ENCODE measurements around the gene TTLL9.

Gene TTLL9

DNA sequence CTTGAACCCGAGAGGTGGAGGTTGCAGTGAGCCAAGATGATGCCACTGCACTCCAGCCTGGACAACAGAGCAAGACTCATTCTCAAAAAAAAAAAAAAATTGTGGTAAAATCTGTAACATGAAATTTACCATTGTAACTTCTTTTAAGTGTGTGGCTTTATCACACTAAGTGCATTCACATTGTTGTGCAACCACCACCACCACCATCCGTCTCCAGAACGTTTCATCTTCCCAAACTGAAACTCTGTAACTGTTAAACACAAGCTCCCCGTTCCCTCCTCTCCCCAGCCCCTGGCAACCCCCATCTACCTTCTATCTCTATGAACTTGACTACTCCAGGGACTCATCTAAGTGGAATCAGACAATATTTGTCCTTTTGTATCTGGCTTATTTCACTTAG, 51.7 kb downstream of the TTLL9 start:
- no peak overlapping the region for H3K4me3 ChIP-seq (ENCODE audit: low read depth, low read length)
- no peak overlapping the region for H3K27ac ChIP-seq
- no peak for DNase-seq
- H3K9me3 ChIP-seq (ENCODE audit: severe bottlenecking) = no peaks in the 10 kb centered on the region
- TF ChIP-seq CTCF (IDR thresholded peaks at IDR 0.05; ENCODE audit: low read depth, low read length) = no peak
- no peaks in the 10 kb centered on the region for H3K36me3 ChIP-seq
- H3K27me3 ChIP-seq (ENCODE audit: insufficient read depth, low read depth, severe bottlenecking) = no peaks in the 10 kb centered on the region

GRCh38 chr20:31922588-31922987, 52.2 kb downstream of the TTLL9 start:
- H3K4me3 ChIP-seq (ENCODE audit: low read depth, low read length) = no peak overlapping the region
- DNase-seq = no peak
- H3K36me3 ChIP-seq = no peaks in the 10 kb centered on the region
- H3K27ac ChIP-seq = no peak overlapping the region
- H3K27me3 ChIP-seq (ENCODE audit: insufficient read depth, low read depth, severe bottlenecking) = no peaks in the 10 kb centered on the region
- H3K9me3 ChIP-seq (ENCODE audit: severe bottlenecking) = no peaks in the 10 kb centered on the region
- TF ChIP-seq CTCF (IDR thresholded peaks at IDR 0.05; ENCODE audit: low read depth, low read length) = no peak

DNA sequence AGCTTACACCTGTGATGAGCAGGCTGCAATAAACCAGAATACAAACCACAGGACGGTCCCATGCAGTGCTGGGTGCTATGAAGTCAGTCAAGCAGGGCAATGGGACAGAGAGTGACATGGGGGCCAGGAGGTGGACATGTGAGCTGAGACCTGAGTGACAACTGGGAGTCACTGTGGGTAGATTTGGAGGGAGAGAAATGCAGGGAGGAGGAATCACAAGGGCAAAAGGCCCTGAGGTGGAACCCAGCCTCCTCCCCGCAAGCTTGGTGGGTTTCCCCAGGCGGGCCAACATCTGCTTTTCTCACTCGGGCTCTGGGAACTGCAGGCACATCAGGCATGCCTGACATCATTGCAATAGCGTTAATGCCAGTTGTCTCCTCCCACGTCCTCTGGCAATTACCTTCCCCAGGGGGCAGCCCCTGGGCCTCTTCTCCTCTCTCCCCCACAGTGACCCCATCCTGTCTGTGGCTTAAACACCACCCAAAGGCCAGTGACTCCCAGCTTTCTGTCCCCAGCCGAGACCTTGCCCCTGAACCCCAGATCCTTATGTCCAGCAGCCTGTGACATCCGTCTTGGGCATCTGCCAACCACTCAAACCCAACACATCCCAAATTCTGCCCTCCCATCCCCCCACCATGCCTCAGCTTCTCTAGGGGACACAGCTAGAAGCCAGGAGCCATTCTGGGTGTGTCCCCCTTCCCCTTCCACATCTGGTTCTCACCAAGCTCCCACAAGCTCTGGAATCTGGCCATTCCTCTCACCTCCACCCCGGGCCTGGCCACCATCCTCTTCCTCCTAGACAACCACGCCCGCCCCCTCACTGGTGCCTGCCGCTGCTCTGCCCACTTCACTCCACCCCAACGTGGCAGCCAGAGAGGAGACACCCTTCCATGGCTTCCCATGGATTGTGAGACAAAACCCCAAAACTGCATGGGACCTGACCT, 53.2 kb downstream of the TTLL9 start:
- TF ChIP-seq CTCF (IDR thresholded peaks at IDR 0.05; ENCODE audit: low read depth, low read length) = no peak
- H3K36me3 ChIP-seq = no peaks in the 10 kb centered on the region
- no peak overlapping the region for H3K4me3 ChIP-seq (ENCODE audit: low read depth, low read length)
- H3K9me3 ChIP-seq (ENCODE audit: severe bottlenecking) = no peaks in the 10 kb centered on the region
- no peak overlapping the region for H3K27ac ChIP-seq
- no peaks in the 10 kb centered on the region for H3K27me3 ChIP-seq (ENCODE audit: insufficient read depth, low read depth, severe bottlenecking)
- no peak for DNase-seq

GRCh38 chr20:31924561-31924960, 54.1 kb downstream of the TTLL9 start:
- Histone ChIP-seq H3K9me3 (ENCODE audit: severe bottlenecking) (no peaks in the 10 kb centered on the region), H3K27ac (no peak overlapping the region), H3K36me3 (no peaks in the 10 kb centered on the region), H3K4me3 (ENCODE audit: low read depth, low read length) (no peak overlapping the region), H3K27me3 (ENCODE audit: insufficient read depth, low read depth, severe bottlenecking) (no peaks in the 10 kb centered on the region)
- TF ChIP-seq CTCF (IDR thresholded peaks at IDR 0.05; ENCODE audit: low read depth, low read length) = no peak
- no peak for DNase-seq

- Histone ChIP-seq H3K27me3 (ENCODE audit: insufficient read depth, low read depth, severe bottlenecking) (no peaks in the 10 kb centered on the region), H3K9me3 (ENCODE audit: severe bottlenecking) (no peaks in the 10 kb centered on the region), H3K27ac (no peak overlapping the region), H3K4me3 (ENCODE audit: low read depth, low read length) (no peak overlapping the region), H3K36me3 (no peaks in the 10 kb centered on the region)
- no peak for TF ChIP-seq CTCF (IDR thresholded peaks at IDR 0.05; ENCODE audit: low read depth, low read length)
- no peak for DNase-seq
These were observed 55.2 kb downstream of the TTLL9 start for GRCh38 chr20:31925631-31926030.

Measured in WERI-Rb-1 (cell line).